ENCODE results near the gene SCARF2. TPM values are rescaled to one million over a fixed set of nuclear protein-coding genes. Genes with fewer than 3 reads are reported as not detected.
"Not testable (repeated sequence)": the region's sequence is repeated elsewhere in the genome, so short reads cannot be mapped to it uniquely, and the experiment has no call there.

The SCARF2 gene
- 1 to 10 TPM; 1.2 to 8.7 (median 3.0) TPM for total RNA-seq
- long read RNA-seq, donor 1, transcript SCARF2-202 (11 exons, 3,232 nt): major isoform, 5 of 29 reads
- long read RNA-seq, donor 1, partial matches to known transcripts: 1 of 29 reads
- long read RNA-seq, donor 1, other reads (novel, unspliced or antisense): 20 of 29 reads
- long read RNA-seq, donor 2, partial matches to known transcripts: 0 of 1 reads
- long read RNA-seq, donor 2, other reads (novel, unspliced or antisense): 1 of 1 reads

GRCh38 chr22:20437613-20438426 lies at the start of gene SCARF2:
Gene SCARF2 (minus strand): TSS chr22:20437825. CDS start chr22:20437754, 71 bp downstream.
- Histone ChIP-seq H3K9me3 (no peaks in the 10 kb centered on the region), H3K4me3 (peak within 1 kb of the TSS; percentile 6), H3K36me3 (ENCODE audit: low read depth) (no peaks in the 10 kb centered on the region), H3K4me1 (ENCODE audit: low read depth) (peaks cover 13% of the 10 kb centered on the region)
- TF ChIP-seq CTCF (IDR thresholded peaks at IDR 0.05): no peak
- intact Hi-C loops (cut with DNase I, micrococcal nuclease): no loop called here
- peak; percentile 36 for ATAC-seq
- peak; percentile 33 to 58 (median 49) for DNase-seq

GRCh38 chr22:20486229-20486628 lies 48.6 kb upstream of the SCARF2 start:
- TF ChIP-seq CTCF (IDR thresholded peaks at IDR 0.05): no peak
- Histone ChIP-seq H3K4me1 (ENCODE audit: low read depth) (no peaks in the 10 kb centered on the region), H3K4me3 (no peak overlapping the region), H3K9me3 (no peaks in the 10 kb centered on the region), H3K36me3 (ENCODE audit: low read depth) (no peaks in the 10 kb centered on the region)
- intact Hi-C loops (cut with DNase I, micrococcal nuclease): no loop called here
- DNase-seq (no peak), ATAC-seq (no peak)

- no peak for TF ChIP-seq CTCF (IDR thresholded peaks at IDR 0.05)
- DNase-seq (no peak), ATAC-seq (no peak)
- Histone ChIP-seq H3K9me3 (no peaks in the 10 kb centered on the region), H3K36me3 (ENCODE audit: low read depth) (no peaks in the 10 kb centered on the region), H3K4me3 (no peak overlapping the region), H3K4me1 (ENCODE audit: low read depth) (no peaks in the 10 kb centered on the region)
- intact Hi-C loops (cut with DNase I, micrococcal nuclease): no loop called here
These were observed 47.5 kb upstream of the SCARF2 start for GRCh38 chr22:20484948-20485683.

- no peak for ATAC-seq
These were observed 46.1 kb upstream of the SCARF2 start for GRCh38 chr22:20483771-20484170.

GRCh38 chr22:20483143-20483506 lies 45.5 kb upstream of the SCARF2 start:
- H3K4me1 ChIP-seq (ENCODE audit: low read depth); H3K9me3 ChIP-seq; H3K4me3 ChIP-seq; DNase-seq; ATAC-seq; H3K36me3 ChIP-seq (ENCODE audit: low read depth); intact Hi-C loops (cut with DNase I, micrococcal nuclease): not testable (repeated sequence)

More at GRCh38 chr22:20483771-20484170, 46.1 kb upstream of the SCARF2 start:
- intact Hi-C loops (cut with DNase I, micrococcal nuclease): no loop called here
- no peak for DNase-seq
- no peaks in the 10 kb centered on the region for H3K9me3 ChIP-seq
- no peaks in the 10 kb centered on the region for H3K4me1 ChIP-seq (ENCODE audit: low read depth)
- no peaks in the 10 kb centered on the region for H3K36me3 ChIP-seq (ENCODE audit: low read depth)
- no peak for TF ChIP-seq CTCF (IDR thresholded peaks at IDR 0.05)
- H3K4me3 ChIP-seq: no peak overlapping the region

Measured in mucosa of descending colon (tissue), 3 donors.